Fibroblast of lung (primary cell): ENCODE results near the gene LRCH4. TPM values are rescaled to one million over a fixed set of nuclear protein-coding genes. Genes with fewer than 3 reads are reported as not detected.

Experiments used
- DNase-seq, 2 donors: peaks; one replicate each; pipeline versions ENCODE4 v3.0.0 to v3.0.0-alpha.2; 2010; ENCODE audit warnings: low read depth in 2 of 2
- H2AFZ ChIP-seq: 2 replicates; pipeline ENCODE4 v1.5.1; 2012; ENCODE audit warnings: low read length, control low read depth, inconsistent platforms
- H3K27ac ChIP-seq: 2 replicates; pipeline ENCODE4 v1.5.1; 2011; ENCODE audit warnings: low read length, control low read depth; ENCODE audit not compliant: insufficient read depth
- H3K27me3 ChIP-seq: 2 replicates; pipeline ENCODE4 v1.5.1; 2011; ENCODE audit warnings: mild to moderate bottlenecking, low read length; ENCODE audit not compliant: control insufficient read depth, insufficient read depth
- H3K36me3 ChIP-seq: 2 replicates; pipeline ENCODE4 v1.5.1; 2011; ENCODE audit warnings: low read length; ENCODE audit not compliant: control insufficient read depth, insufficient read depth
- H3K4me1 ChIP-seq: 2 replicates; pipeline ENCODE4 v1.5.1; 2011; ENCODE audit warnings: low read length; ENCODE audit not compliant: control insufficient read depth, insufficient read depth; ENCODE audit errors: extremely low read depth
- H3K4me2 ChIP-seq: 2 replicates; pipeline ENCODE4 v1.5.1; 2011; ENCODE audit warnings: low read length, control low read depth; ENCODE audit not compliant: insufficient read depth; ENCODE audit errors: extremely low read depth
- H3K4me3 ChIP-seq, 4 experiments: fragments of 200-600 bp in 1 of 4; sonication (generic) in 1 of 4; replicated peaks in 1 of 4; 2 replicates each; pipeline ENCODE4 v1.5.1; 2011 to 2016; ENCODE audit warnings: low read length in 4 of 4, low read depth in 3 of 4, mild to moderate bottlenecking in 3 of 4, control low read depth in 2 of 4, inconsistent platforms in 1 of 4, mixed read lengths in 1 of 4; ENCODE audit not compliant: insufficient read depth in 1 of 4; ENCODE audit errors: control extremely low read depth in 1 of 4
- H3K79me2 ChIP-seq: 2 replicates; pipeline ENCODE4 v1.5.1; 2012; ENCODE audit warnings: mild to moderate bottlenecking, low read length, inconsistent platforms; ENCODE audit not compliant: control insufficient read depth, insufficient read depth
- H3K9ac ChIP-seq: 2 replicates; pipeline ENCODE4 v1.5.1; 2011; ENCODE audit warnings: mild to moderate bottlenecking, low read length, control low read depth; ENCODE audit not compliant: insufficient read depth
- H3K9me3 ChIP-seq: 2 replicates; pipeline ENCODE4 v1.5.1; 2012; ENCODE audit warnings: low read depth, low read length; ENCODE audit not compliant: control insufficient read depth, insufficient read depth
- H4K20me1 ChIP-seq: 2 replicates; pipeline ENCODE4 v1.5.1; 2011; ENCODE audit warnings: low read length; ENCODE audit not compliant: control insufficient read depth, insufficient read depth; ENCODE audit errors: extremely low read depth
- CTCF ChIP-seq, 2 donors: IDR thresholded peaks in 1 of 2; conservative IDR thresholded peaks in 1 of 2; 1 replicate in 1 of 2; 2 replicates in 1 of 2; pipeline ENCODE4 v1.5.1; 2011 to 2012; ENCODE audit warnings: low read length in 2 of 2, control low read depth in 1 of 2, inconsistent platforms in 1 of 2, low read depth in 1 of 2, mild to moderate bottlenecking in 1 of 2
- EZH2 ChIP-seq: IDR thresholded peaks from 2 replicates; pipeline ENCODE4 v1.5.1; 2012; ENCODE audit warnings: low read length, control low read depth, mild to moderate bottlenecking; ENCODE audit errors: missing control alignments
- polyA plus RNA-seq, 2 donors: library from polyadenylated mRNA; depleted of rRNA in 1 of 2; stranded (reverse) in 1 of 2; unstranded in 1 of 2; fragments of >200 nt; gene quantifications; 2 replicates each; pipeline ENCODE4 v1.2.1, GENCODE V29; 2011 to 2012; ENCODE audit warnings: missing spikeins in 1 of 2
- total RNA-seq: library from RNA; depleted of rRNA; stranded (reverse); fragments of >200 nt; gene quantifications from 2 replicates; pipeline ENCODE4 v1.2.1, GENCODE V29; 2014

Gene LRCH4
- total and polyA plus RNA-seq, 2 donors (not counting 1 experiment from before 2014, with no cell fraction given), result 7.3 to 11.6 TPM

- no peaks in the 10 kb centered on the region for H3K27me3 ChIP-seq
- H3K79me2 ChIP-seq, result no peaks in the 10 kb centered on the region
- H3K4me1 ChIP-seq, result no peaks in the 10 kb centered on the region
- H3K4me2 ChIP-seq, result peak overlapping the region; percentile 78
- H3K9ac ChIP-seq, result peak overlapping the region; percentile 30
- TF ChIP-seq EZH2 (no peak), CTCF (conservative IDR thresholded peaks at IDR 0.05 in 1 of 2, IDR thresholded peaks at IDR 0.05 in 1 of 2; ENCODE audit: low read depth in 1 of 2, low read length in 2 of 2) (no peak)
- H2AFZ ChIP-seq, result peak overlapping the region; percentile 76
- H3K36me3 ChIP-seq, result no peaks in the 10 kb centered on the region
- no peak overlapping the region for H3K27ac ChIP-seq
- no peaks in the 10 kb centered on the region for H3K9me3 ChIP-seq
- peak; percentile 74 to 79 for DNase-seq
- no peaks in the 10 kb centered on the region for H4K20me1 ChIP-seq
- peak overlapping the region in 3 of 4 experiments; percentile 23 to 44 (median 29) for H3K4me3 ChIP-seq
Observed at GRCh38 chr7:100626530-100627237, 40.8 kb upstream of the LRCH4 start.

GRCh38 chr7:100626055-100626454 lies 40.1 kb upstream of the LRCH4 start:
- no peak for TF ChIP-seq EZH2
- no peak for TF ChIP-seq CTCF (conservative IDR thresholded peaks at IDR 0.05 in 1 of 2, IDR thresholded peaks at IDR 0.05 in 1 of 2; ENCODE audit: low read depth in 1 of 2, low read length in 2 of 2)
- Histone ChIP-seq H3K9me3 (no peaks in the 10 kb centered on the region), H4K20me1 (no peaks in the 10 kb centered on the region), H3K27ac (no peak overlapping the region), H3K4me3 (peak overlapping the region in 2 of 4 experiments; percentile 23 to 38), H2AFZ (no peak overlapping the region), H3K27me3 (no peaks in the 10 kb centered on the region), H3K4me2 (no peak overlapping the region), H3K9ac (no peak overlapping the region), H3K4me1 (no peaks in the 10 kb centered on the region), H3K79me2 (no peaks in the 10 kb centered on the region), H3K36me3 (no peaks in the 10 kb centered on the region)
- no peak for DNase-seq

GRCh38 chr7:100623951-100624824 lies 38.3 kb upstream of the LRCH4 start:
- DNase-seq, result no peak

More at GRCh38 chr7:100623951-100624824, 38.3 kb upstream of the LRCH4 start:
- TF ChIP-seq EZH2 (no peak), CTCF (conservative IDR thresholded peaks at IDR 0.05 in 1 of 2, IDR thresholded peaks at IDR 0.05 in 1 of 2; ENCODE audit: low read depth in 1 of 2, low read length in 2 of 2) (no peak)
- Histone ChIP-seq H3K36me3 (no peaks in the 10 kb centered on the region), H3K4me1 (no peaks in the 10 kb centered on the region), H4K20me1 (no peaks in the 10 kb centered on the region), H3K4me3 (no peak overlapping the region), H3K79me2 (no peaks in the 10 kb centered on the region), H3K27ac (no peak overlapping the region), H2AFZ (no peak overlapping the region), H3K4me2 (no peak overlapping the region), H3K9me3 (no peaks in the 10 kb centered on the region), H3K9ac (no peak overlapping the region), H3K27me3 (no peaks in the 10 kb centered on the region)
